ENCODE measurements around the gene MARK1. TPM values are rescaled to one million over a fixed set of nuclear protein-coding genes. Genes with fewer than 3 reads are reported as not detected.

MARK1 gene
- total and polyA plus RNA-seq, 2 experiments from 2014 or later: 11.1 to 13.6 TPM

GRCh38 chr1:220699044-220699443 lies 171.1 kb downstream of the MARK1 start:
- H3K4me3 ChIP-seq: no peak overlapping the region
- ATAC-seq (no peak), DNase-seq (ENCODE audit: low spot score) (no peak)
- H3K4me2 ChIP-seq: no peak overlapping the region
- no peaks in the 10 kb centered on the region for H3F3A ChIP-seq (replicated peaks; ENCODE audit: low read depth)
- TF ChIP-seq NANOG (IDR thresholded peaks at IDR 0.05; ENCODE audit: borderline replicate concordance) (no peak), EZH2 (IDR thresholded peaks at IDR 0.05; ENCODE audit: low read depth, unreplicated experiment) (no peak), ZNF331 (CRISPR knock-in tag; IDR thresholded peaks at IDR 0.05; ENCODE audit: low read depth) (no peak), STAT1 (IDR thresholded peaks at IDR 0.05; ENCODE audit: unreplicated experiment) (no peak), ETS1 (IDR thresholded peaks at IDR 0.05) (no peak), CTCF (conservative IDR thresholded peaks at IDR 0.05; ENCODE audit: low read depth in 2 of 2) (no peak), JUNB (IDR thresholded peaks at IDR 0.05; ENCODE audit: unreplicated experiment) (no peak), ZNF114 (CRISPR knock-in tag; IDR thresholded peaks at IDR 0.05) (no peak), ZNF462 (CRISPR knock-in tag; IDR thresholded peaks at IDR 0.05) (no peak), POLR2AphosphoS5 (IDR thresholded peaks at IDR 0.05; ENCODE audit: low read depth) (no peak), EZH2phosphoT487 (IDR thresholded peaks at IDR 0.05; ENCODE audit: unreplicated experiment) (no peak), CREB1 (CRISPR knock-in tag; IDR thresholded peaks at IDR 0.05; ENCODE audit: low read depth) (no peak)
- TF ChIP-seq, protein P1, sequence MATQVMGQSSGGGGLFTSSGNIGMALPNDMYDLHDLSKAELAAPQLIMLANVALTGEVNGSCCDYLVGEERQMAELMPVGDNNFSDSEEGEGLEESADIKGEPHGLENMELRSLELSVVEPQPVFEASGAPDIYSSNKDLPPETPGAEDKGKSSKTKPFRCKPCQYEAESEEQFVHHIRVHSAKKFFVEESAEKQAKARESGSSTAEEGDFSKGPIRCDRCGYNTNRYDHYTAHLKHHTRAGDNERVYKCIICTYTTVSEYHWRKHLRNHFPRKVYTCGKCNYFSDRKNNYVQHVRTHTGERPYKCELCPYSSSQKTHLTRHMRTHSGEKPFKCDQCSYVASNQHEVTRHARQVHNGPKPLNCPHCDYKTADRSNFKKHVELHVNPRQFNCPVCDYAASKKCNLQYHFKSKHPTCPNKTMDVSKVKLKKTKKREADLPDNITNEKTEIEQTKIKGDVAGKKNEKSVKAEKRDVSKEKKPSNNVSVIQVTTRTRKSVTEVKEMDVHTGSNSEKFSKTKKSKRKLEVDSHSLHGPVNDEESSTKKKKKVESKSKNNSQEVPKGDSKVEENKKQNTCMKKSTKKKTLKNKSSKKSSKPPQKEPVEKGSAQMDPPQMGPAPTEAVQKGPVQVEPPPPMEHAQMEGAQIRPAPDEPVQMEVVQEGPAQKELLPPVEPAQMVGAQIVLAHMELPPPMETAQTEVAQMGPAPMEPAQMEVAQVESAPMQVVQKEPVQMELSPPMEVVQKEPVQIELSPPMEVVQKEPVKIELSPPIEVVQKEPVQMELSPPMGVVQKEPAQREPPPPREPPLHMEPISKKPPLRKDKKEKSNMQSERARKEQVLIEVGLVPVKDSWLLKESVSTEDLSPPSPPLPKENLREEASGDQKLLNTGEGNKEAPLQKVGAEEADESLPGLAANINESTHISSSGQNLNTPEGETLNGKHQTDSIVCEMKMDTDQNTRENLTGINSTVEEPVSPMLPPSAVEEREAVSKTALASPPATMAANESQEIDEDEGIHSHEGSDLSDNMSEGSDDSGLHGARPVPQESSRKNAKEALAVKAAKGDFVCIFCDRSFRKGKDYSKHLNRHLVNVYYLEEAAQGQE (IDR thresholded peaks at IDR 0.05; ENCODE audit: unreplicated experiment): no peak
- H3K27me3 ChIP-seq (ENCODE audit: insufficient read depth): no peaks in the 10 kb centered on the region
- peaks cover 3% of the 10 kb centered on the region; the same call in 1 of the 3 replicates for H3K36me3 Mint-ChIP-seq (ENCODE audit: low read depth)
- peaks cover 11% of the 10 kb centered on the region; the same call in 1 of the 2 replicates for H3K9me2 ChIP-seq (ENCODE audit: insufficient read depth)
- no peak overlapping the region for H2AFZ ChIP-seq
- H4K20me1 ChIP-seq (replicated peaks; ENCODE audit: insufficient read depth): no peaks in the 10 kb centered on the region
- no peaks in the 10 kb centered on the region for H3K36me3 ChIP-seq (ENCODE audit: insufficient read depth)
- H3K9me3 Mint-ChIP-seq: no peaks in the 10 kb centered on the region
- no peaks in the 10 kb centered on the region for H3K79me2 ChIP-seq (replicated peaks; ENCODE audit: insufficient read depth)
- H3K27me3 Mint-ChIP-seq (ENCODE audit: insufficient read depth, low read depth, poor library complexity): peaks cover 2% of the 10 kb centered on the region
- 0 out of 2 replicates have a peak, but pooled peaks cover 10% of the 10 kb centered on the region for H3K4me1 ChIP-seq (ENCODE audit: insufficient read depth)
- no peak overlapping the region for H3K27ac Mint-ChIP-seq
- no peak overlapping the region for H3K27ac ChIP-seq (ENCODE audit: low read depth)
- H3K4me1 Mint-ChIP-seq: peaks cover 31% of the 10 kb centered on the region
- H3K4me3 Mint-ChIP-seq: no peak overlapping the region
